GM21576 (cell line): ENCODE data around the gene NR4A2.

Experiments
- ATAC-seq: cut with Tn5 transposase; IDR thresholded peaks from one replicate; pipeline ENCODE4 v1.9.1; 2021; ENCODE audit warnings: mild to moderate bottlenecking, moderate library complexity; ENCODE audit not compliant: unreplicated experiment

Gene NR4A2

GRCh38 chr2:156340804-156341451 lies 8.4 kb upstream of the NR4A2 start:
- no peak for ATAC-seq

GRCh38 chr2:156340377-156340776 lies 7.9 kb upstream of the NR4A2 start:
- no peak for ATAC-seq

GRCh38 chr2:156339865-156340264 lies 7.3 kb upstream of the NR4A2 start:
- no peak for ATAC-seq

- no peak for ATAC-seq
These were observed 6.8 kb upstream of the NR4A2 start for GRCh38 chr2:156339110-156339847.

- no peak for ATAC-seq
These were observed 6.1 kb upstream of the NR4A2 start for GRCh38 chr2:156338578-156338977.

GRCh38 chr2:156334496-156335478 lies 2.3 kb upstream of the NR4A2 start:
- ATAC-seq, result no peak

- peak; percentile 38 for ATAC-seq
These were observed 1.5 kb upstream of the NR4A2 start for GRCh38 chr2:156333951-156334495.

GRCh38 chr2:156333274-156333950 lies 891 bp upstream of the NR4A2 start:
- ATAC-seq, result peak; percentile 15

- ATAC-seq, result peak; percentile 3
These were observed 312 bp downstream of the NR4A2 start for GRCh38 chr2:156332284-156332533.

- no peak for ATAC-seq
These were observed 793 bp downstream of the NR4A2 start for GRCh38 chr2:156331572-156332283.

GRCh38 chr2:156329927-156330726 lies 2.4 kb downstream of the NR4A2 start:
- ATAC-seq, result no peak

GRCh38 chr2:156329031-156329926 lies 3.2 kb downstream of the NR4A2 start:
- ATAC-seq, result no peak

- no peak for ATAC-seq
These were observed 4.5 kb downstream of the NR4A2 start for GRCh38 chr2:156327835-156328695.

GRCh38 chr2:156326526-156327095 lies 5.9 kb downstream of the NR4A2 start:
- no peak for ATAC-seq

- ATAC-seq, result no peak
These were observed 6.6 kb downstream of the NR4A2 start for GRCh38 chr2:156325688-156326525.

GRCh38 chr2:156323754-156324153 lies 8.8 kb downstream of the NR4A2 start:
- ATAC-seq, result no peak
